NCI-H2171 treated with DMSO at 0.1 percent for 48 hours (cell line): ENCODE data around the gene USH2A.
"Not testable (repeated sequence)": the region's sequence is repeated elsewhere in the genome, so short reads cannot be mapped to it uniquely, and the experiment has no call there.

ENCODE experiments used
- DNase-seq: peaks from one replicate; lab custom pipeline; 2025; lab: John Stamatoyannopoulos, UW

The USH2A gene

GRCh38 chr1:216200941-216201340 lies 222.3 kb downstream of the USH2A start:
- no peak for DNase-seq

GRCh38 chr1:216194721-216195120 lies 228.5 kb downstream of the USH2A start:
- DNase-seq, result no peak

GRCh38 chr1:216193839-216194443 lies 229.3 kb downstream of the USH2A start:
- no peak for DNase-seq

GRCh38 chr1:216190438-216190837 lies 232.8 kb downstream of the USH2A start:
- DNase-seq, result no peak

- peak; percentile 61 for DNase-seq
Measured at GRCh38 chr1:216186816-216187215, 236.4 kb downstream of the USH2A start.

- DNase-seq, result peak; percentile 29
Measured at GRCh38 chr1:216186141-216186540, 237.1 kb downstream of the USH2A start.

- DNase-seq, result peak; percentile 11
Measured at GRCh38 chr1:216184126-216184680, 239.0 kb downstream of the USH2A start.

GRCh38 chr1:216183454-216183853 lies 239.8 kb downstream of the USH2A start:
- DNase-seq, result peak; percentile 96

GRCh38 chr1:216183007-216183406 lies 240.2 kb downstream of the USH2A start:
- peak; percentile 89 for DNase-seq

GRCh38 chr1:216181590-216181989 lies 241.7 kb downstream of the USH2A start:
- peak; percentile 13 for DNase-seq

- no peak for DNase-seq
Measured at GRCh38 chr1:216178281-216178680, 245.0 kb downstream of the USH2A start.

- DNase-seq, result no peak
Measured at GRCh38 chr1:216176970-216177369, 246.3 kb downstream of the USH2A start.

- no peak for DNase-seq
Measured at GRCh38 chr1:216175714-216176113, 247.5 kb downstream of the USH2A start.

- peak; percentile 36 for DNase-seq
Measured at GRCh38 chr1:216173376-216173995, 249.8 kb downstream of the USH2A start.

- DNase-seq, result no peak
Measured at GRCh38 chr1:216169351-216169750, 253.9 kb downstream of the USH2A start.

GRCh38 chr1:216168546-216168945 lies 254.7 kb downstream of the USH2A start:
- DNase-seq, result no peak

GRCh38 chr1:216154063-216154462 lies 269.2 kb downstream of the USH2A start:
- DNase-seq, result no peak

GRCh38 chr1:216153130-216153529 lies 270.1 kb downstream of the USH2A start:
- no peak for DNase-seq

GRCh38 chr1:216145451-216146018 lies 277.7 kb downstream of the USH2A start:
- DNase-seq, result not testable (repeated sequence)

- DNase-seq, result no peak
Measured at GRCh38 chr1:216144661-216145450, 278.4 kb downstream of the USH2A start.

GRCh38 chr1:216142921-216143320 lies 280.3 kb downstream of the USH2A start:
- DNase-seq, result peak; percentile 4

- DNase-seq, result peak; percentile 93
Measured at GRCh38 chr1:216140730-216141524, 282.3 kb downstream of the USH2A start.
